Mucosa of descending colon (tissue), 3 donors: ENCODE data around the gene ZNF793. TPM values are rescaled to one million over a fixed set of nuclear protein-coding genes. Genes with fewer than 3 reads are reported as not detected.

ENCODE experiments used
- ATAC-seq: fragments of 200-7000 bp; cut with Tn5 transposase; one replicate; pipeline ENCODE4 v1.9.1; 2020; ENCODE audit warnings: mild to moderate bottlenecking, moderate library complexity
- DNase-seq, 3 donors: peaks; one replicate each; pipeline ENCODE4 v3.0.0-alpha.2; 2020
- H3K36me3 ChIP-seq: fragments of 200-600 bp; one replicate; pipeline ENCODE4 v1.8.0; 2021; ENCODE audit warnings: low read depth, mild to moderate bottlenecking
- H3K4me1 ChIP-seq: fragments of 200-600 bp; one replicate; pipeline ENCODE4 v1.8.0; 2021; ENCODE audit warnings: low read depth, mild to moderate bottlenecking
- H3K4me3 ChIP-seq: fragments of 200-600 bp; one replicate; pipeline ENCODE4 v1.8.0; 2021; ENCODE audit warnings: mild to moderate bottlenecking
- H3K9me3 ChIP-seq: fragments of 200-600 bp; one replicate; pipeline ENCODE4 v1.8.0; 2021; ENCODE audit warnings: mild to moderate bottlenecking
- CTCF ChIP-seq: fragments of 200-600 bp; IDR thresholded peaks from one replicate; pipeline ENCODE4 v1.8.0; 2022; ENCODE audit warnings: antibody characterized with exemption, mild to moderate bottlenecking
- intact Hi-C, 2 donors: fragments of 100-400 bp; cut with DNase I in 1 of 2; cut with micrococcal nuclease in 1 of 2; formaldehyde crosslinking; loops; one replicate each; pipeline versions ENCODE4 v1.11.0 to v1.11.1; 2022; cut with DNase I, micrococcal nuclease
- total RNA-seq, 3 donors: library from RNA; stranded (reverse); fragmentation: NEBNext Ultra II Directional in 2 of 3; extraction: Animal tissue kit (Norgen Biotek cat#: 25700) in 2 of 3; gene quantifications; one replicate each; pipeline versions ENCODE4 v1.2.1 to v1.2.4, GENCODE V29; 2021 to 2023
- donor health status: DM: no; HTN: no; CAD: no; lungs with moderate emphysema.
- donor health status: DM: no; HTN: no; CAD: no.
- donor health status: DM: no; HTN: yes; CAD: no.

ZNF793 gene
- total RNA-seq, 3 donors from 2014 or later: 3.8 to 6.6 (median 6.0) TPM

- Histone ChIP-seq H3K4me3 (peak overlapping the region; percentile 47), H3K36me3 (no peaks in the 10 kb centered on the region), H3K9me3 (peaks cover 17% of the 10 kb centered on the region), H3K4me1 (peaks cover 4% of the 10 kb centered on the region)
- DNase-seq (no peak), ATAC-seq (no peak)
- intact Hi-C loops: no loop called here
- TF ChIP-seq CTCF: no peak
These were observed 377 bp downstream of the ZNF793 start for GRCh38 chr19:37507167-37507464.

DNA sequence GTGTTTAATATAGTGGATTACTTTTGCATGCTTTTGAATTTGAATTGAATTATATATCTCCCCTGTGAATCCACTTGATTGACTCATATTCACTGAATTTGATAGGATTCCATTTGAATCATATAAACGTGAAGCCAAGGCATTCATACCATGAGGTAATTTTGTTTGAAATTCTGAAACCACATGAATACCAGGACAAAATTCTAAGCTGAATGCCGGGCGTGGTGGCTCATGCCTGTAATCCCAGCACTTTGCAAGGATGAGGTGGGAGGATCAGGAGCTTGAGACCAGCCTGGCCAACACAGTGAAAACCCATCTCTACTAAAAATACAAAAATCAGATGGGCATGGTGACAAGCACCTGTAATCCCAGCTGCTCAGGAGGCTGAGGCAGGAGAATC, 4.4 kb downstream of the ZNF793 start:
- intact Hi-C loops: no loop called here
- Histone ChIP-seq H3K36me3 (no peaks in the 10 kb centered on the region), H3K4me1 (peaks cover 4% of the 10 kb centered on the region), H3K4me3 (no peak overlapping the region), H3K9me3 (peaks cover 14% of the 10 kb centered on the region)
- no peak for TF ChIP-seq CTCF
- no peak for ATAC-seq
- no peak for DNase-seq

DNA sequence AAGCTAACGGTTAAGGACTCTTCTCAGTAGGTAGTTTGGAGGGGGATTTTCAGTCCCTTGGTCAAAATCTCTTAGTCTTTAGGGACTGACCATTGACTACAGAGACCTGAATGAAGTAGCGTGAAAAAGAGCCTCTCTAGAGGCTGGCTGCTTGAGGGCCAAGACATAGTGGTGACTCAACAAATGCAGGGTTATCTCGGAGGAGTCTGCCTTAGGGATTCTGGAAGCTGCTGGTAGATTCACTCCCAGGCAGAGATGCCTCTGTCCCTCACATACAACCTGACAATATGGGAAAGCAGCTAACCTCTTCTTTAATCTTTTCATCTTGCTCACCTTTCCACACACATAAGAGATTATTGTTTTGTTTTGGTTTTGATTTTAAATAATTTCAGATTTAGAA, 5.1 kb downstream of the ZNF793 start:
- DNase-seq: no peak
- intact Hi-C loops: no loop called here
- ATAC-seq: no peak
- H3K9me3 ChIP-seq: peaks cover 20% of the 10 kb centered on the region
- TF ChIP-seq CTCF: no peak
- peaks cover 4% of the 10 kb centered on the region for H3K4me1 ChIP-seq
- no peaks in the 10 kb centered on the region for H3K36me3 ChIP-seq
- no peak overlapping the region for H3K4me3 ChIP-seq

DNA sequence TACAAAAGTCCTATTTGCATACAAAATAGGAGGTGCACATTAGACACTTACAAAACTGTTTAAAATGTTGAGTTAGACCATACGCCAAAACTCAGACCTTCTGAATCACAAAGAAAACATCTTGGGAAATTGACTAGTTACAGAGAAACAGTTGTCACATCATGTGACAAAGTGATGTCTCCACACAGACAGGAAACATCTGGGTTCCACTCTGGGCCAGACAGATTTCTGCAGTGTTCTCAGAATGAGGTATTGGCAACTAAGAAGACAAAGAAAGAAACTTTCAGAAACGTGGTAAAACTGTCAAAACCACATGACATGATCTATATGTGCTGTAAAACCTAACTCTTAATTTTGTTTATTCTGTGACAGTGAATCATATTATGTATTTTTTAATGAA, 6.7 kb downstream of the ZNF793 start:
- no peak for DNase-seq
- Histone ChIP-seq H3K36me3 (no peaks in the 10 kb centered on the region), H3K9me3 (peaks cover 32% of the 10 kb centered on the region), H3K4me3 (no peak overlapping the region), H3K4me1 (no peaks in the 10 kb centered on the region)
- ATAC-seq: no peak
- no peak for TF ChIP-seq CTCF
- intact Hi-C loops: no loop called here

GRCh38 chr19:37519890-37520289, 13.2 kb downstream of the ZNF793 start:
- no peak for ATAC-seq
- Histone ChIP-seq H3K9me3 (peaks cover 73% of the 10 kb centered on the region), H3K4me1 (no peaks in the 10 kb centered on the region), H3K4me3 (no peak overlapping the region), H3K36me3 (no peaks in the 10 kb centered on the region)
- DNase-seq: no peak
- intact Hi-C loops: no loop called here
- TF ChIP-seq CTCF: no peak

DNA sequence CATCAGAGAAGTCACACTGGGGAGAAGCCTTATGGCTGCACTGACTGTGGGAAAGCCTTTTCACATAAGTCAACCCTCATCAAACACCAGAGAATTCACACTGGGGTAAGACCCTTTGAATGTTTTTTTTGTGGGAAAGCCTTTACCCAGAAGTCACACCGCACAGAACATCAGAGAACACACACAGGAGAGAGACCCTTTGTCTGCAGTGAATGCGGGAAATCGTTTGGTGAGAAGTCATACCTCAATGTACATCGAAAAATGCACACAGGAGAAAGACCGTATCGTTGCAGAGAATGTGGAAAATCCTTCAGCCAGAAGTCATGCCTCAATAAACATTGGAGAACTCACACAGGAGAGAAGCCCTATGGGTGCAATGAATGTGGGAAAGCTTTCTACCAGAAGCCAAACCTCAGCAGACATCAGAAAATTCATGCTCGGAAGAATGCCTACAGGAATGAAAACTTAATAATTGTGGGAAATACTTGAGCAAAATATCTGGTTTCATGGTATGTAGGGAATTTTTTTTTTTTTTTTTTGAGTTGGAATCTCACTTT, 30.7 kb downstream of the ZNF793 start:
- ATAC-seq (no peak), DNase-seq (no peak)
- Histone ChIP-seq H3K4me3 (no peak overlapping the region), H3K4me1 (no peaks in the 10 kb centered on the region), H3K36me3 (no peaks in the 10 kb centered on the region), H3K9me3 (peaks cover 93% of the 10 kb centered on the region)
- intact Hi-C loops: no loop called here
- TF ChIP-seq CTCF: no peak
